Measurements from ENCODE around the gene REPIN1. TPM values are rescaled to one million over a fixed set of nuclear protein-coding genes. Genes with fewer than 3 reads are reported as not detected.

The REPIN1 gene
- total RNA-seq, 4 donors from 2014 or later: 9.7 to 80.8 (median 37.9) TPM

DNA sequence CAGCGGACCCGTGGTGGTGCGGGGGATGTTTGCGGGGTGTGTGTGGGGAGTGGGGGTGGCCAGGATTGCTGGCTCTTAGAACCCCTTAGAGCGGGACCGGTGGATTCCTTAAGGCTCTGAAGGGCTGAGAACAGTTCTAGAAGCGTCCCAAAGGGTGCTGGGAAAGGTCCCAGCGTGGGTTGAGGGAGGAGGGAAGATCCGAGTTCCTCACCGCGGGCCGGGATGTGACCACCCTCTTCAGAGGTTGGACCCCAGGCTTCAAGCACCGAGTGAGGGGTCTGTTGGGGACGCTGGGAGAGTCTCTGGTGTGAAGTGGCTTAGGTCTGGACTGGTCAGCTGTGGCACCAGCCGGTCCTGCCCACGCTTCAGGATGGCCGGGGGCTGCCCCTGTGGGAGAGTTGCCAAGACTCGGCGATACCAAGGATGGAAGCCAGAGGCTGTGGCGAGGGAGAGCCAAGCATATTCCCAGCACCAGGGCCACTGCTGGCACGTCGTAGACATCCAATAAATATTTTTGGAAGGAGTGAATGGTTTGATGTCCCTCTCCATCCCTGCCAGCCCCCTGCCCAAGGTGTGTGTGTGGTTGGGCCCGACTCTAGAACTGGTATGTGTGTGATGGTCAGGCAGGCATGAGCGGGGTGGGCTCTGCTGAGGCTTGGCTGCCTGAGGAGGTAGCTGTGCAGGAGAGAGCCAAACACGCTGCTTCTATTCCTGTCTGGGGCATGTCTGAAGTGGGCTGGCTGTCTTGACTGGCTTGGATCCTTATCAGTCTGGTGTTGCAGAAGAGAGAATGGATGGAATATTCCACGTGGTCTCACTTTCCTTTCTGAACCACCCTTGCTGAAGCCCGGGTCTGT is 29.7 kb downstream of the REPIN1 start:
- H3K27me3 ChIP-seq: no peaks in the 10 kb centered on the region
- no peak for TF ChIP-seq POLR2A (IDR thresholded peaks at IDR 0.05)
- TF ChIP-seq, protein P1, sequence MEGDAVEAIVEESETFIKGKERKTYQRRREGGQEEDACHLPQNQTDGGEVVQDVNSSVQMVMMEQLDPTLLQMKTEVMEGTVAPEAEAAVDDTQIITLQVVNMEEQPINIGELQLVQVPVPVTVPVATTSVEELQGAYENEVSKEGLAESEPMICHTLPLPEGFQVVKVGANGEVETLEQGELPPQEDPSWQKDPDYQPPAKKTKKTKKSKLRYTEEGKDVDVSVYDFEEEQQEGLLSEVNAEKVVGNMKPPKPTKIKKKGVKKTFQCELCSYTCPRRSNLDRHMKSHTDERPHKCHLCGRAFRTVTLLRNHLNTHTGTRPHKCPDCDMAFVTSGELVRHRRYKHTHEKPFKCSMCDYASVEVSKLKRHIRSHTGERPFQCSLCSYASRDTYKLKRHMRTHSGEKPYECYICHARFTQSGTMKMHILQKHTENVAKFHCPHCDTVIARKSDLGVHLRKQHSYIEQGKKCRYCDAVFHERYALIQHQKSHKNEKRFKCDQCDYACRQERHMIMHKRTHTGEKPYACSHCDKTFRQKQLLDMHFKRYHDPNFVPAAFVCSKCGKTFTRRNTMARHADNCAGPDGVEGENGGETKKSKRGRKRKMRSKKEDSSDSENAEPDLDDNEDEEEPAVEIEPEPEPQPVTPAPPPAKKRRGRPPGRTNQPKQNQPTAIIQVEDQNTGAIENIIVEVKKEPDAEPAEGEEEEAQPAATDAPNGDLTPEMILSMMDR (IDR thresholded peaks at IDR 0.05): no peak
- DNase-seq: no peak
- no peaks in the 10 kb centered on the region for H3K9me3 ChIP-seq
- H3K36me3 ChIP-seq: no peaks in the 10 kb centered on the region
- no peaks in the 10 kb centered on the region for H3K4me1 ChIP-seq
- no peak overlapping the region for H3K4me3 ChIP-seq
- no peak overlapping the region for H3K27ac ChIP-seq
- intact Hi-C loops (cut with DNase I; ENCODE audit: low total_unique reads): no loop called here

DNA sequence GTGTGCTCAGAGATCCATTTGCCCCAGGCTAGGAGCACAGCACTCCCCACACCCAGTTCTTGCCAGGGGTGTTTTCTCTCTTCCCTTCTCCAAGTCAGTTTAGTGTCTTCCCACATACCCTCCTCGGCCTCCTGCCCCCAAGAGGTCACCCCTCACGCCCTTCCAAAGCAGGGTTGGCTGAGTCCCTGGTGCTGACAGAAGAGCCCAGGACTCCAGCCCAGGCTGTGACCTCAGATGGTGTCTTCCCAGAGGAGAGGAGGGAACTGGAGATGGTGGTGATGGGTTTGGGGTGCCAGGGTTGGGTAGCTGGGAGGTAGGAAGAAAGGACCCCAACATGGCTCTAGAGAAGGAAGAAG is 30.3 kb downstream of the REPIN1 start:
- Histone ChIP-seq H3K9me3 (no peaks in the 10 kb centered on the region), H3K36me3 (no peaks in the 10 kb centered on the region), H3K27me3 (no peaks in the 10 kb centered on the region), H3K27ac (no peak overlapping the region), H3K4me3 (no peak overlapping the region), H3K4me1 (peaks cover 0 to 4% of the 10 kb centered on the region in 2 donors)
- DNase-seq: no peak
- intact Hi-C loops (cut with DNase I; ENCODE audit: low total_unique reads): no loop called here
- TF ChIP-seq, protein P1 (IDR thresholded peaks at IDR 0.05): no peak
- TF ChIP-seq POLR2A (IDR thresholded peaks at IDR 0.05): no peak

DNA sequence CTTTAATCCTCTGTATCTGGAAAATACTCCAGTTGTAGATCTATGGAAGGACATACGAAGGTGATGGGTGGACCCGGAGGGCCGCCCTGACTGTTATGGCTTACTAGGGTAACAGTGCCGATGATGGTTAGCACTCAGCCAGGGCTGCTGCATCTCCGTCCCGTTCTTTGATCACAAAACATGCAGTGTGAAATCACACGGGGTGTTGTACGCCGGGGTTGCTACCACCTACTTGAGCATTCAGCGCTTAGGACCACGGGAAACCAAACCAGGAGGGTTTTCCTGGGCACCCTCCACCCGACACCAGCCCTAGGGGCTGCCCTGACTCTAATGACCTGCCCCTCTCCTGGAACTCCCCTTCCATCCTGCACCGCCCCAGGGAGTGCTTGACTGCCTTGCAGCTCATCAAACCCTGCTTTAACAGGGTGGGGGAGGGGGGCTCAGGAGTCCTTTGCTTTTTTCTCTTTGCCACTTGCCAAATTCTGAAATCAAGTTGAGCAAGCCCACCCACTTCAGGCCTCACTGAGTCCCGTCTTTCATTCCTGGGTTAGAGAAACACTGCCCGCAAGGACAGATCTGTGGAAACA is 30.9 kb downstream of the REPIN1 start:
- Histone ChIP-seq H3K27ac (no peak overlapping the region), H3K4me1 (peaks cover 4 to 8% of the 10 kb centered on the region in 2 donors), H3K4me3 (no peak overlapping the region), H3K36me3 (no peaks in the 10 kb centered on the region), H3K9me3 (no peaks in the 10 kb centered on the region), H3K27me3 (no peaks in the 10 kb centered on the region)
- TF ChIP-seq, protein P1 (IDR thresholded peaks at IDR 0.05): no peak
- no peak for TF ChIP-seq POLR2A (IDR thresholded peaks at IDR 0.05)
- intact Hi-C loops (cut with DNase I; ENCODE audit: low total_unique reads): no loop called here
- no peak for DNase-seq

DNA sequence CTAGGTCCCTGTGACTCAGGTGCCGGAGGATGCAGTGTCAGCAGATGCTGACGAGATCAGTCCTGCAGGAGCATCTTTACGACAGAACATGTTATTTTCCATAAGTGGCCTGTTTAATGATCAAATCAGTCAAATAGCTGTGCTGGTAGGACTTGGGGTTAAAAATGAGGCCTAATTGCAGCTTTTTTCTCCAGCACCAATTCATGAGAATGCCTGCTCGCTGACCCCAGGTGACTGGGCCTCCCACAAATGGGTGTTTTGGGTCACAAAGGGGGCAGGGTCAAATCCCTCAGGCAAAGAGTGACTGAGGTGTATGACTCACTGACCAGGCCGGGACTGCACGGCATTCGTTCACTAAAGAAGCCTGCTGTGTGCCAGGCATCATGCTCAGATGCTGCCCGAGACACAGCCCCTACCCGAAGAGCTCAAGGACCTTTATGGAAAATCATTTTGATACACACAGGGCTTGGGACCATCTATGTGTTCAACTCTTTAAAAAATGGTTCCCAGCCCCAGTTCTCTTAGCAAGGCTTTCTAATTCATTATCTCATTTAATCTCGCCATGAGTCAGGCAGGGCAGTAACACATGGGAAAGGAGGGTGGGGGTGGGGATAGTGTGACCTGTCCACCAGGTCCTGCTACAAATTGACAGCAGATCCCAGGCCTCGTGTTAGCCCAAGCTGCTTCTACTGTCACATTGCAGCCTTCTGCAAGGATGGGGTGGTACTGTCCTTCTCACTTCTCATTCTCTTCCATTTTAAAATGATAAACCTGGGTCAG is 31.6 kb downstream of the REPIN1 start:
- no peak overlapping the region for H3K27ac ChIP-seq
- DNase-seq: no peak
- no peaks in the 10 kb centered on the region for H3K9me3 ChIP-seq
- H3K27me3 ChIP-seq: no peaks in the 10 kb centered on the region
- intact Hi-C loops (cut with DNase I; ENCODE audit: low total_unique reads): no loop called here
- TF ChIP-seq, protein P1 (IDR thresholded peaks at IDR 0.05): no peak
- no peak for TF ChIP-seq POLR2A (IDR thresholded peaks at IDR 0.05)
- no peaks in the 10 kb centered on the region for H3K36me3 ChIP-seq
- peaks cover 4 to 8% of the 10 kb centered on the region in 2 donors for H3K4me1 ChIP-seq
- no peak overlapping the region for H3K4me3 ChIP-seq
